Natural killer cell (primary cell): Measurements from ENCODE around the gene C2CD4D. TPM values are rescaled to one million over a fixed set of nuclear protein-coding genes. Genes with fewer than 3 reads are reported as not detected.
"Not testable (repeated sequence)": the region's sequence is repeated elsewhere in the genome, so short reads cannot be mapped to it uniquely, and the experiment has no call there.

Experiments
- ATAC-seq, 3 donors: fragments of 150-1000 bp in 2 of 3; fragments of 200-7000 bp in 1 of 3; cut with Tn5 transposase; 1 replicate in 1 of 3; 2 replicates in 2 of 3; pipeline ENCODE4 v1.10.0; 2021; ENCODE audit warnings: mild to moderate bottlenecking in 2 of 3, moderate library complexity in 2 of 3
- DNase-seq, 2 donors: peaks; one replicate each; pipeline versions ENCODE4 v3.0.0 to v3.0.0-alpha.2; 2013 to 2021; ENCODE audit warnings: mixed read lengths in 1 of 2
- H3K27ac ChIP-seq: one replicate; pipeline ENCODE4 v1.5.1; 2013; ENCODE audit warnings: mild to moderate bottlenecking, low read length
- H3K27me3 ChIP-seq: one replicate; pipeline ENCODE4 v1.6.1; 2013; ENCODE audit warnings: low read length; ENCODE audit not compliant: control insufficient read depth, insufficient read depth
- H3K36me3 ChIP-seq: one replicate; pipeline ENCODE4 v1.6.1; 2013; ENCODE audit warnings: low read length; ENCODE audit not compliant: control insufficient read depth, insufficient read depth
- H3K4me1 ChIP-seq: one replicate; pipeline ENCODE4 v1.6.1; 2013; ENCODE audit warnings: low read length; ENCODE audit not compliant: control insufficient read depth, insufficient read depth
- H3K4me3 ChIP-seq: one replicate; pipeline ENCODE4 v1.5.1; 2013; ENCODE audit warnings: low read length
- H3K9me3 ChIP-seq: one replicate; pipeline ENCODE4 v1.6.1; 2013; ENCODE audit warnings: low read length; ENCODE audit not compliant: control insufficient read depth, insufficient read depth
- H3K27ac Mint-ChIP-seq, 2 donors: one replicate each; pipeline ENCODE4 v1.8.0; 2022; ENCODE audit warnings: mild to moderate bottlenecking in 2 of 2, mixed read lengths in 2 of 2, moderate library complexity in 1 of 2
- H3K27me3 Mint-ChIP-seq, 2 donors: one replicate each; pipeline ENCODE4 v1.8.0; 2022; ENCODE audit warnings: low read depth in 2 of 2, mixed read lengths in 2 of 2
- H3K36me3 Mint-ChIP-seq: one replicate; pipeline ENCODE4 v1.8.0; 2022; ENCODE audit warnings: mixed read lengths
- H3K4me1 Mint-ChIP-seq, 2 donors: one replicate each; pipeline ENCODE4 v1.8.0; 2022; ENCODE audit warnings: mixed read lengths in 2 of 2
- H3K4me3 Mint-ChIP-seq: one replicate; pipeline ENCODE4 v1.8.0; 2022; ENCODE audit warnings: mild to moderate bottlenecking, moderate library complexity, mixed read lengths
- H3K9me3 Mint-ChIP-seq, 2 donors: one replicate each; pipeline ENCODE4 v1.8.0; 2022; ENCODE audit warnings: mixed read lengths in 2 of 2
- WGBS: methylation state at CpG from one replicate; pipeline ENCODE4 v1.1.7; 2013; ENCODE audit warnings: missing lambda C conversion rate; ENCODE audit not compliant: insufficient coverage; 5-methylcytosine and 5-hydroxymethylcytosine counted together
- intact Hi-C: fragments of 100-400 bp; cut with micrococcal nuclease; formaldehyde crosslinking; loops from one replicate; pipeline ENCODE4 v1.14.2; 2022
- total RNA-seq, 4 donors: library from RNA; stranded (reverse); fragments of 120-200 nt in 1 of 4; gene quantifications; one replicate each; pipeline versions ENCODE4 v1.2.3 to v1.2.4, GENCODE V29; 2013 to 2022
- TF ChIP-seq, protein P1 (sequence below): fragments of 200-600 bp; IDR thresholded peaks from one replicate; pipeline ENCODE4 v1.8.0; 2022; ENCODE audit warnings: antibody characterized with exemption

The C2CD4D gene
- total RNA-seq, 3 donors from 2014 or later (not counting 1 experiment from before 2014, with no cell fraction given): 0.20 to 0.24 TPM; not detected in 1

DNA sequence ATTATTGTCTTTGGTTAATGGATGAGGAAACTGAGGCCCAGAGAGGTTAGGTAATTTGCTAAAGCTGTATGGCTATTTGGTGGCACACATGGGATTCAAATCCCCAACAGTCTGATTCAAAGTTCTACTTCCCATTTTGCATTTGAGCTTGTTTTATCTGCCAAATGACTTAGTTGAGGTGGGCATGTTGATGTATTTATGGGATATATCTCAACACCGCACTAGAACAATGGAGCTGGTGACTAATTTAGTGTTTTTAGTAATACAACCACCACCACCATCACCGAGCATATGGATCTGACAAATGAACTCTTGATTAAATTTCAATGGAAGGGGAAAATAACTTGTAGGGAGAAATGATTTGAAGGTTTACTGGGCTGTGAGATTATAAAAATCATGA lies 42.8 kb upstream of the C2CD4D start:
- Histone ChIP-seq H3K27me3 (no peaks in the 10 kb centered on the region), H3K4me1 (no peaks in the 10 kb centered on the region), H3K4me3 (no peak overlapping the region), H3K9me3 (no peaks in the 10 kb centered on the region), H3K27ac (no peak overlapping the region), H3K36me3 (peaks cover 14% of the 10 kb centered on the region)
- no peak overlapping the region for H3K27ac Mint-ChIP-seq
- DNase-seq (no peak), ATAC-seq (no peak)
- no peaks in the 10 kb centered on the region for H3K4me1 Mint-ChIP-seq
- TF ChIP-seq, protein P1, sequence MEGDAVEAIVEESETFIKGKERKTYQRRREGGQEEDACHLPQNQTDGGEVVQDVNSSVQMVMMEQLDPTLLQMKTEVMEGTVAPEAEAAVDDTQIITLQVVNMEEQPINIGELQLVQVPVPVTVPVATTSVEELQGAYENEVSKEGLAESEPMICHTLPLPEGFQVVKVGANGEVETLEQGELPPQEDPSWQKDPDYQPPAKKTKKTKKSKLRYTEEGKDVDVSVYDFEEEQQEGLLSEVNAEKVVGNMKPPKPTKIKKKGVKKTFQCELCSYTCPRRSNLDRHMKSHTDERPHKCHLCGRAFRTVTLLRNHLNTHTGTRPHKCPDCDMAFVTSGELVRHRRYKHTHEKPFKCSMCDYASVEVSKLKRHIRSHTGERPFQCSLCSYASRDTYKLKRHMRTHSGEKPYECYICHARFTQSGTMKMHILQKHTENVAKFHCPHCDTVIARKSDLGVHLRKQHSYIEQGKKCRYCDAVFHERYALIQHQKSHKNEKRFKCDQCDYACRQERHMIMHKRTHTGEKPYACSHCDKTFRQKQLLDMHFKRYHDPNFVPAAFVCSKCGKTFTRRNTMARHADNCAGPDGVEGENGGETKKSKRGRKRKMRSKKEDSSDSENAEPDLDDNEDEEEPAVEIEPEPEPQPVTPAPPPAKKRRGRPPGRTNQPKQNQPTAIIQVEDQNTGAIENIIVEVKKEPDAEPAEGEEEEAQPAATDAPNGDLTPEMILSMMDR: no peak
- H3K36me3 Mint-ChIP-seq: no peaks in the 10 kb centered on the region
- intact Hi-C loops: no loop called here
- WGBS: no CpG with 5 or more reads among the region's 2 CpGs
- no peaks in the 10 kb centered on the region for H3K9me3 Mint-ChIP-seq
- H3K4me3 Mint-ChIP-seq: no peak overlapping the region
- no peaks in the 10 kb centered on the region for H3K27me3 Mint-ChIP-seq

DNA sequence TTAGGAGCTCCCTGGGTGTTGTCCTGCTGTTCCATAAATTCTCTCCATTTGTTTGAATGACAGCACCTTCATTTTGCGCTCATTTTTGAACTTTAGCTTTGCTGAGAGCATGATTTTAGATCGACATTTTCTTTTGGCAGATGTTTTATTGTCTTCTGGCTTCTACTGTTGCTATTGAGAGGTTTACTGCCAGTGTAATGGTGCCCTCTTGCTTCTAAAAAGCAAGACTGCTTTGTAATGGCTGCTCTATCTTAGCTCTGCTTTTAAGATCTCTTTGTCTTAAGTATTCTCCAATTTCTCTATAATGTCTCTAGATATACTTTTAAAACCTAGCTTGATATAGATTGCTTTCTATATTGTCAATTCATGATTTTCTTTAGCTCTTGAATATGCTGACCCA lies 41.9 kb upstream of the C2CD4D start:
- Mint-ChIP-seq H3K36me3 (no peaks in the 10 kb centered on the region), H3K27me3 (no peaks in the 10 kb centered on the region), H3K4me1 (no peaks in the 10 kb centered on the region), H3K27ac (no peak overlapping the region), H3K9me3 (no peaks in the 10 kb centered on the region), H3K4me3 (no peak overlapping the region)
- H3K27me3 ChIP-seq: no peaks in the 10 kb centered on the region
- intact Hi-C loops: no loop called here
- H3K36me3 ChIP-seq: peaks cover 11% of the 10 kb centered on the region
- H3K4me3 ChIP-seq: no peak overlapping the region
- H3K4me1 ChIP-seq: no peaks in the 10 kb centered on the region
- no peaks in the 10 kb centered on the region for H3K9me3 ChIP-seq
- ATAC-seq (no peak), DNase-seq (peak in 1 of 2 donors; percentile 18)
- H3K27ac ChIP-seq: no peak overlapping the region
- TF ChIP-seq, protein P1: no peak
- 46% methylated on average over 2 of the region's 2 CpGs for WGBS

DNA sequence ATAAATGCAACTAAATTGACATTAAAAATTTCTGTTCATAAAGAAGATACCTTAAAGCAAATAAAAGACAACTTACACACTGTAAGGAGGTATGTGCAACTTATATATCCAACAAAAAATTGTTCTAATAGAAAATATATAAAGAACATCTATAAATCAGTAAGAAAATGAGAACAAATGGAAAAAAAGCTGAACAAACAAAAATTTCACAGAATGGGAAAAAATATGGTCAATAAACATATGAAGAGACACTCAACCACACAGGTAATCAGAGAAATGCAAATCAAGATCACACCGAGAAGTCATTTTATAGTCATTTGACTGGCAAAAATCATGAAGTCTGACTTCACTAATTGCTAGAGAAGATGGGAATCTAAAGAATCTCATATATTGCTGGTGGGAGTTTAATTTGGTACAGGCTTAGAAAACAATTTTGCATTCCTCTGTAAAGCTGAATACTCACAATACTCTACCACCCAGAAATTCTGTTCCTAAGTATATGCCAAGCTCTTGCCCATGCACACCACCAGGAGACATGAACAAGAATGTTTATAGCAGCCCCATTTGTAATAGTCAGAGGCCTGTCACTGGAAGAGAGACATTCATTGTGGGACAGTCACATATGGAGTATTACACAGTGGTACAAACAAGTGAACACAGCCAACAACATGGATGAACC lies 35.9 kb upstream of the C2CD4D start:
- Mint-ChIP-seq H3K36me3 (no peaks in the 10 kb centered on the region), H3K27me3 (no peaks in the 10 kb centered on the region), H3K4me1 (peaks cover 0 to 4% of the 10 kb centered on the region in 2 donors), H3K9me3 (no peaks in the 10 kb centered on the region), H3K4me3 (no peak overlapping the region), H3K27ac (no peak overlapping the region)
- no peaks in the 10 kb centered on the region for H3K9me3 ChIP-seq
- intact Hi-C loops: no loop called here
- H3K27me3 ChIP-seq: no peaks in the 10 kb centered on the region
- no peaks in the 10 kb centered on the region for H3K4me1 ChIP-seq
- no peak overlapping the region for H3K27ac ChIP-seq
- DNase-seq (no peak), ATAC-seq (no peak)
- WGBS: 100% methylated on average over 1 of the region's 1 CpG
- H3K4me3 ChIP-seq: no peak overlapping the region
- H3K36me3 ChIP-seq: peaks cover 11% of the 10 kb centered on the region
- TF ChIP-seq, protein P1: no peak

DNA sequence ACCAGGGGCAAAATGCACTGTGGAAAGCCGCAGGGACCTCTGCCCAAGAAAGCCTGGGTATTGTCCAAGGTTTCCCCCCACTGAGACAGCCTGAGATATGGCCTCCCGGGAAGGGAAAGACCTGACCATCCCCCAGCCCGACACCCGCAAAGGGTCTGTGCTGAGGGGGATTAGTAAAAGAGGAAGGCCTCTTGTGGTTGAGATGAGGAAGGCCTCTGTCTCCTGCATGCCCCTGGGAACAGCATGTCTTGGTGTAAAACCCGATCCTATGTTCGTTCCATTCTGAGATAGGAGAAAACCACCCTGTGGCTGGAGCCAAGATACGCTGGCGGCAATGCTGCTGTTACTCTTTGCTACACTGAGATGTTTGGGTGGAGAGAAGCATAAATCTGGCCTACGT lies 33.2 kb upstream of the C2CD4D start:
- H3K36me3 Mint-ChIP-seq: not testable (repeated sequence)

More for the DNA sequence above, 33.2 kb upstream of the C2CD4D start:
- H3K4me3 Mint-ChIP-seq, H3K4me1 ChIP-seq, H3K27me3 ChIP-seq, H3K4me1 Mint-ChIP-seq, H3K4me3 ChIP-seq, H3K9me3 Mint-ChIP-seq, H3K9me3 ChIP-seq, H3K27me3 Mint-ChIP-seq, DNase-seq, ATAC-seq, H3K27ac ChIP-seq, intact Hi-C loops, H3K27ac Mint-ChIP-seq: not testable (repeated sequence)
- peaks cover 11% of the 10 kb centered on the region for H3K36me3 ChIP-seq
- 48% methylated on average over 8 of the region's 9 CpGs for WGBS
